Activated T-cell treated with anti-CD3 and anti-CD28 coated beads for 48 hours (primary cell): Measurements from ENCODE around the gene RPL41.
"Not testable (repeated sequence)": the region's sequence is repeated elsewhere in the genome, so short reads cannot be mapped to it uniquely, and the experiment has no call there.

Source experiments
- DNase-seq: peaks from one replicate; pipeline ENCODE4 v3.0.0-alpha.2; 2020; ENCODE audit warnings: low read depth

The RPL41 gene

GRCh38 chr12:56116267-56117081 lies at the start of gene RPL41:
TSS of gene RPL41 (plus strand) at chr12:56116633.
- DNase-seq, result peak; percentile 89

GRCh38 chr12:56071648-56072047 lies 44.8 kb upstream of the RPL41 start:
- DNase-seq, result no peak

GRCh38 chr12:56074396-56074795 lies 42.0 kb upstream of the RPL41 start:
- no peak for DNase-seq

GRCh38 chr12:56077966-56078365 lies 38.5 kb upstream of the RPL41 start:
- not testable (repeated sequence) for DNase-seq

GRCh38 chr12:56078427-56078826 lies 38.0 kb upstream of the RPL41 start:
- no peak for DNase-seq

GRCh38 chr12:56078931-56079722 lies 37.3 kb upstream of the RPL41 start:
- peak; percentile 49 for DNase-seq

GRCh38 chr12:56079723-56080555 lies 36.5 kb upstream of the RPL41 start, which contains the start of gene ERBB3:
TSS of gene ERBB3 (plus strand) at chr12:56080165. CDS start at chr12:56080301, 136 bp downstream.
- DNase-seq, result peak; percentile 66

GRCh38 chr12:56080556-56081138 lies 35.8 kb upstream of the RPL41 start:
- no peak for DNase-seq

GRCh38 chr12:56081393-56082347 lies 34.8 kb upstream of the RPL41 start:
- no peak for DNase-seq

- DNase-seq, result no peak
Measured at GRCh38 chr12:56082382-56082781, 34.1 kb upstream of the RPL41 start.

GRCh38 chr12:56082967-56083366 lies 33.5 kb upstream of the RPL41 start:
- no peak for DNase-seq

- peak; percentile 14 for DNase-seq
Measured at GRCh38 chr12:56084958-56085543, 31.4 kb upstream of the RPL41 start.

GRCh38 chr12:56086096-56086495 lies 30.3 kb upstream of the RPL41 start:
- no peak for DNase-seq

GRCh38 chr12:56086608-56087007 lies 29.8 kb upstream of the RPL41 start:
- no peak for DNase-seq

GRCh38 chr12:56087220-56087619 lies 29.2 kb upstream of the RPL41 start:
- DNase-seq, result no peak

- no peak for DNase-seq
Measured at GRCh38 chr12:56097738-56098137, 18.7 kb upstream of the RPL41 start.

- no peak for DNase-seq
Measured at GRCh38 chr12:56098592-56098991, 17.8 kb upstream of the RPL41 start.

GRCh38 chr12:56099787-56100186 lies 16.6 kb upstream of the RPL41 start:
- no peak for DNase-seq

- no peak for DNase-seq
Measured at GRCh38 chr12:56101045-56101444, 15.4 kb upstream of the RPL41 start.

GRCh38 chr12:56102683-56103065 lies 13.8 kb upstream of the RPL41 start:
- DNase-seq, result no peak
